Sigmoid colon (tissue), 7 donors: ENCODE measurements around the gene TAF6. TPM values are rescaled to one million over a fixed set of nuclear protein-coding genes. Genes with fewer than 3 reads are reported as not detected.

Source experiments
- DNase-seq: peaks from one replicate; pipeline ENCODE4 v3.0.0-alpha.2; 2019
- H3K27ac ChIP-seq, 4 donors: fragments of 200-600 bp; sonication (generic); one replicate each; pipeline ENCODE4 v1.5.1; 2016 to 2019; ENCODE audit warnings: mild to moderate bottlenecking in 1 of 4
- H3K27me3 ChIP-seq, 3 donors: fragments of 200-600 bp; sonication (generic); one replicate each; pipeline ENCODE4 v1.5.1; 2019; ENCODE audit warnings: mild to moderate bottlenecking in 1 of 3
- H3K36me3 ChIP-seq, 4 donors: fragments of 200-600 bp; sonication (generic); one replicate each; pipeline ENCODE4 v1.5.1; 2016 to 2019
- H3K4me1 ChIP-seq, 4 donors: fragments of 200-600 bp; sonication (generic); one replicate each; pipeline ENCODE4 v1.5.1; 2017 to 2019
- H3K4me3 ChIP-seq, 4 donors: fragments of 200-600 bp; sonication (generic); one replicate each; pipeline ENCODE4 v1.5.1; 2017 to 2019; ENCODE audit warnings: mild to moderate bottlenecking in 2 of 4, moderate library complexity in 1 of 4
- H3K9me3 ChIP-seq, 4 donors: fragments of 200-600 bp in 3 of 4; sonication (generic) in 3 of 4; one replicate each; pipeline versions ENCODE4 v1.5.1 to v1.6.1; 2013 to 2019
- EP300 ChIP-seq, 4 donors: sonication (generic); formaldehyde crosslinking; IDR thresholded peaks; one replicate each; pipeline ENCODE4 v1.6.1; 2017; ENCODE audit warnings: antibody characterized with exemption in 4 of 4
- POLR2A ChIP-seq, 2 donors: fragments of 450-650 bp; IDR thresholded peaks; one replicate each; pipeline ENCODE4 v1.6.1; 2016; ENCODE audit warnings: antibody characterized with exemption in 2 of 2, mild to moderate bottlenecking in 2 of 2, moderate library complexity in 2 of 2
- POLR2AphosphoS5 ChIP-seq, 4 donors: sonication (generic); formaldehyde crosslinking; IDR thresholded peaks; one replicate each; pipeline ENCODE4 v1.6.1; 2017; ENCODE audit warnings: antibody characterized with exemption in 4 of 4
- WGBS, 2 donors: extraction: QIAGEN DNeasy Blood & Tissue Kit; methylation state at CpG; one replicate each; pipeline ENCODE4 v1.1.7; 2013; 5-methylcytosine and 5-hydroxymethylcytosine counted together
- intact Hi-C: fragments of 100-400 bp; cut with DNase I; formaldehyde crosslinking; loops from one replicate; pipeline ENCODE4 v1.15.1; 2023
- polyA plus RNA-seq, 3 donors: library from polyadenylated mRNA; stranded (reverse); fragments of 200-250 nt; gene quantifications; one replicate each; pipeline ENCODE4 v1.2.3, GENCODE V29; 2013
- total RNA-seq, 4 donors: library from RNA; depleted of rRNA; stranded (reverse); fragments of >200 nt; gene quantifications; one replicate each; pipeline ENCODE4 v1.1.0, GENCODE V29; 2016
- TF ChIP-seq, protein P1 (sequence below), 4 experiments: fragments of 450-650 bp in 3 of 4; fragments of 200-600 bp in 1 of 4; IDR thresholded peaks; one replicate each; pipeline ENCODE4 v1.5.1; 2016 to 2019; ENCODE audit warnings: antibody characterized with exemption in 4 of 4, mild to moderate bottlenecking in 3 of 4, moderate library complexity in 2 of 4
- donor health status: healthy with polysubstance abuse.
- donor health status: Bipolar disorder and iron deficiency.
- donor health status: healthy.

The TAF6 gene
- total and polyA plus RNA-seq, 7 donors: 18.0 to 87.8 (median 56.6) TPM

DNA sequence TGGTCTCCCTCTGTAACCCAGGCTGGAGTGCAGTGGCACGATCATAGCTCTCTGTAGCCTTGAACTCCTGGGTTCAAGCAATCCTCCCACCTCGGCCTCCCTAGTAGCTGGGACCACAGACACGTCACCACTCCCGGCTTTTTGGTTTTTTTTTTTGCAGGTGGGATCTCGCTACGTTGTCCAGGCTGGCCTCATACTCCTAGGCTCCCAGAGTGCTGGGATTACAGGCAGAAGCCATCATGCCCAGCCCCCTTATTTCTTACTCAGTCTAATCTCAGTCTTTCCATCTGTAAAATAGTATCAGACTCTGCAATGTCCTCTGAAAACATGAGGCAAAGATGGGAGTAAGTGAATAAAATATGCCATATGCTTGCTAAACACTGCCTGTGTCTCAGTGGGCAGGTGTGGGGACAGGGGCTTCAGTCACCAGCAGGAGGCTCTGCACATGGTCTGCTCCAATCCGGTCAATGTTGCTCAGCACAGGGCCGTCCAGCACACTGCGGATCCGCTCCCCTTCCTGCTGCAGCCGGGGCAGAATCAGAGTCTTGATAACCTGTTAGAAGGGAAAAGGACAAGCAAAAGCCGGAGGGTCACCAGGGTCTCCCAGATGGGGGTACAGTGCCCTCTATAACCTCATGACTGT, 9.5 kb downstream of the TAF6 start:
- TF ChIP-seq EP300 (IDR thresholded peaks at IDR 0.05): no peak
- TF ChIP-seq, protein P1, sequence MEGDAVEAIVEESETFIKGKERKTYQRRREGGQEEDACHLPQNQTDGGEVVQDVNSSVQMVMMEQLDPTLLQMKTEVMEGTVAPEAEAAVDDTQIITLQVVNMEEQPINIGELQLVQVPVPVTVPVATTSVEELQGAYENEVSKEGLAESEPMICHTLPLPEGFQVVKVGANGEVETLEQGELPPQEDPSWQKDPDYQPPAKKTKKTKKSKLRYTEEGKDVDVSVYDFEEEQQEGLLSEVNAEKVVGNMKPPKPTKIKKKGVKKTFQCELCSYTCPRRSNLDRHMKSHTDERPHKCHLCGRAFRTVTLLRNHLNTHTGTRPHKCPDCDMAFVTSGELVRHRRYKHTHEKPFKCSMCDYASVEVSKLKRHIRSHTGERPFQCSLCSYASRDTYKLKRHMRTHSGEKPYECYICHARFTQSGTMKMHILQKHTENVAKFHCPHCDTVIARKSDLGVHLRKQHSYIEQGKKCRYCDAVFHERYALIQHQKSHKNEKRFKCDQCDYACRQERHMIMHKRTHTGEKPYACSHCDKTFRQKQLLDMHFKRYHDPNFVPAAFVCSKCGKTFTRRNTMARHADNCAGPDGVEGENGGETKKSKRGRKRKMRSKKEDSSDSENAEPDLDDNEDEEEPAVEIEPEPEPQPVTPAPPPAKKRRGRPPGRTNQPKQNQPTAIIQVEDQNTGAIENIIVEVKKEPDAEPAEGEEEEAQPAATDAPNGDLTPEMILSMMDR (IDR thresholded peaks at IDR 0.05): no peak
- TF ChIP-seq POLR2A (IDR thresholded peaks at IDR 0.05): no peak
- no peak for TF ChIP-seq POLR2AphosphoS5 (IDR thresholded peaks at IDR 0.05)
- Histone ChIP-seq H3K4me1 (no peaks in the 10 kb centered on the region), H3K27ac (no peak overlapping the region), H3K36me3 (peaks cover 29 to 93% (median 61%) of the 10 kb centered on the region in 4 donors), H3K4me3 (no peak overlapping the region), H3K9me3 (no peaks in the 10 kb centered on the region), H3K27me3 (no peaks in the 10 kb centered on the region)
- no peak for DNase-seq
- intact Hi-C loops: no loop called here
- WGBS, 2 donors: 85 to 92% methylated on average over 12 of the region's 12 CpGs

DNA sequence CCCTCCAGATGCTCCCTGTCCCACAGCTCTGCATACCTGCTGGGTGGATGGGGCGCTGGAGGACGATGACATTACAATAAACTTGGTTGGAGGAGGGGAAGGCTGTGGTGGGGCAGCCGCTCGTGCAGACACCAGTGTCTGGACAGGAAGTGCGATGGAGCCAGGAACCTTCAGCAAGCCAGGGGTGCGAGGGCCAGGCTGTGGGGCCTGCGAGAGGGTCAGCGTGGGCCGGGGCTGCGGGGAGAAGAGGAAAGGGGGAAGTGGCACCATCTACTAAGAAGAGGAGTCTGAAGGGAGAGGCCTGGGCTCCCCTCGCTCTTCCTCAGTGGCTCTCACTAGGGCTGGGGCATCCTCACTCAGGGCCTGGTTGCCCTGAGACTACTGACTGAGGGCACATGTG, 11.3 kb downstream of the TAF6 start:
- TF ChIP-seq EP300 (IDR thresholded peaks at IDR 0.05) (no peak), POLR2A (IDR thresholded peaks at IDR 0.05) (no peak), POLR2AphosphoS5 (IDR thresholded peaks at IDR 0.05) (no peak)
- TF ChIP-seq, protein P1 (IDR thresholded peaks at IDR 0.05): no peak
- Histone ChIP-seq H3K36me3 (peaks cover 29 to 97% (median 56%) of the 10 kb centered on the region in 4 donors), H3K9me3 (no peaks in the 10 kb centered on the region), H3K4me1 (peaks cover 0 to 1% (median 0%) of the 10 kb centered on the region in 4 donors), H3K4me3 (no peak overlapping the region), H3K27me3 (no peaks in the 10 kb centered on the region), H3K27ac (no peak overlapping the region)
- intact Hi-C loops: no loop called here
- DNase-seq: no peak
- WGBS, 2 donors: 81 to 88% methylated on average over 11 of the region's 11 CpGs

DNA sequence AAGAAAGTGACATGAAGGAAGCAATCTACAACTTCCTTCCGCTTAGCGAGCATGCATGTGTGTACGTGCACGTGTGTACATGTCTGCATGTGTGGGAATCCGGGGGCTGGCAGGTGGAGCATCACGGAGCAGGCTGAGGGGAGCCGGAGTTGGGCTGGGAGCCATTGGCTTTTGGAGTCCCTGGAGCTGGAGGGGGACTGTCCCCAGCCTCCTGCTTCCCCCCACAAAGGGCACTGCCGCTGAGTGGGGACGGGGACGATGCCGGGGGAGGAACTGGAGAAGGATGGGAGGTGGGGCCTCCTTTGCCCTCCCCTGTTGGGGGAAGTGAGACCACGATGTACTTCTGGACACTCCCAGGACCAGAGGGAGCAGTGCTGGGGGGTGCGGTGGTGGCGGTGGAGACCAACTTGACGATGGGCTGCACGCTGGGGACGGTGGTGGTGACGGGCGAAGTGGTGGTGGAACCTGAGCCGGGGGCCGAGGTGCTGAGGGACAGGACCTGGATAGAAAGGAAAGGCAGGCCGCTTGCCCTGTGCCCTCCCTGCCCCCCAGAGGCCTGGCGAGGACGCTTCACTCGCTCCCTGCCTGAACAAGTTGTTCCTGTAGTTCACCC, 11.9 kb downstream of the TAF6 start:
- Histone ChIP-seq H3K27me3 (no peaks in the 10 kb centered on the region), H3K27ac (no peak overlapping the region), H3K36me3 (peaks cover 28 to 93% (median 52%) of the 10 kb centered on the region in 4 donors), H3K4me3 (no peak overlapping the region), H3K9me3 (no peaks in the 10 kb centered on the region), H3K4me1 (peaks cover 0 to 8% (median 6%) of the 10 kb centered on the region in 4 donors)
- DNase-seq: no peak
- intact Hi-C loops: no loop called here
- WGBS, 2 donors: 90 to 91% methylated on average over 25 of the region's 25 CpGs
- TF ChIP-seq POLR2A (IDR thresholded peaks at IDR 0.05): no peak
- TF ChIP-seq EP300 (IDR thresholded peaks at IDR 0.05): no peak
- TF ChIP-seq, protein P1 (IDR thresholded peaks at IDR 0.05): no peak
- TF ChIP-seq POLR2AphosphoS5 (IDR thresholded peaks at IDR 0.05): no peak

DNA sequence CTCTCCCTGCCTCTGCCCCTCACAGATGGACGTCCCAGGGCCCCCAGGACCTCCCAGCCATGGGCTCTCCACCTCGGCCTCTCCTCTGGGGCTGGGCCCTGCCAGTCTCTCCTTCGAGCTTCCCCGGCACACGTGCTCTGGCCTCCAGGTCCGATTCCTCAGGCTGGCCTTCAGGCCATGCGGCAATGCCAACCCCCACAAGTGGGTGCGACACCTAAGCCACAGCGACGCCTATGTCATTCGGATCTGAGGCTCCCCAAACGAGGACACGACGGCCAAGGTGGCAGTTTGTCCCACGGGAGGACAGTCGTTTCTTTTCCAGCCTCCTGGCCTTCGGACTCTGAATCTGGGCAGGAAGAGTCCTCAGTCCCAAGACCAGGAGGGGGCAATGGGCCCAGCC, 12.5 kb downstream of the TAF6 start:
- no peak for TF ChIP-seq POLR2AphosphoS5 (IDR thresholded peaks at IDR 0.05)
- TF ChIP-seq POLR2A (IDR thresholded peaks at IDR 0.05): no peak
- TF ChIP-seq, protein P1 (IDR thresholded peaks at IDR 0.05): no peak
- Histone ChIP-seq H3K36me3 (peaks cover 22 to 87% (median 48%) of the 10 kb centered on the region in 4 donors), H3K4me3 (no peak overlapping the region), H3K4me1 (peaks cover 0 to 13% (median 8%) of the 10 kb centered on the region in 4 donors), H3K27me3 (no peaks in the 10 kb centered on the region), H3K27ac (no peak overlapping the region), H3K9me3 (no peaks in the 10 kb centered on the region)
- DNase-seq: no peak
- intact Hi-C loops: no loop called here
- 84 to 89% methylated on average over 17 of the region's 17 CpGs for WGBS, 2 donors
